HG02870 (cell line): ENCODE data around the gene SOX12.
A peak's percentile ranks its signal among the peaks of the same experiment; 100 is the strongest.

Experiments
- ATAC-seq: cut with Tn5 transposase; IDR thresholded peaks from one replicate; pipeline ENCODE4 v1.9.1; 2021; ENCODE audit warnings: mild to moderate bottlenecking, moderate library complexity; ENCODE audit not compliant: unreplicated experiment

Gene SOX12

GRCh38 chr20:301886-302848 is 23.2 kb upstream of the SOX12 start:
- ATAC-seq = no peak

GRCh38 chr20:305745-306144 is 19.6 kb upstream of the SOX12 start:
- no peak for ATAC-seq

- ATAC-seq = no peak
Observed at GRCh38 chr20:308427-309038, 16.8 kb upstream of the SOX12 start.

- no peak for ATAC-seq
Observed at GRCh38 chr20:309306-309840, 16.0 kb upstream of the SOX12 start.

- peak; percentile 100 for ATAC-seq
Observed at GRCh38 chr20:309841-310644, 15.3 kb upstream of the SOX12 start.

GRCh38 chr20:310645-311044 is 14.7 kb upstream of the SOX12 start:
- no peak for ATAC-seq

- ATAC-seq = no peak
Observed at GRCh38 chr20:311609-312008, 13.7 kb upstream of the SOX12 start.

GRCh38 chr20:312067-312466 is 13.3 kb upstream of the SOX12 start:
- ATAC-seq = no peak

GRCh38 chr20:312866-313265 is 12.5 kb upstream of the SOX12 start:
- ATAC-seq = no peak

GRCh38 chr20:313402-313801 is 11.9 kb upstream of the SOX12 start:
- no peak for ATAC-seq

GRCh38 chr20:313948-314347 is 11.4 kb upstream of the SOX12 start:
- ATAC-seq = no peak

GRCh38 chr20:316316-317068 is 8.9 kb upstream of the SOX12 start:
- ATAC-seq = no peak

- peak; percentile 37 for ATAC-seq
Observed at GRCh38 chr20:324177-325044, 941 bp upstream of the SOX12 start.

- no peak for ATAC-seq
Observed at GRCh38 chr20:325889-326644, 715 bp downstream of the SOX12 start.

- no peak for ATAC-seq
Observed at GRCh38 chr20:326645-327185, 1.4 kb downstream of the SOX12 start.

GRCh38 chr20:327186-328026 is 2.1 kb downstream of the SOX12 start:
- no peak for ATAC-seq
